Caco-2 (cell line): ENCODE measurements around the gene ZNF214. TPM values are rescaled to one million over a fixed set of nuclear protein-coding genes. Genes with fewer than 3 reads are reported as not detected.
"Not testable (repeated sequence)": the region's sequence is repeated elsewhere in the genome, so short reads cannot be mapped to it uniquely, and the experiment has no call there.

ENCODE experiments used
- BruUV-seq: library from RNA; stranded (reverse); fragments of 400-500 nt; replicated peaks from 2 replicates; lab custom pipeline; 2021; lab: Mats Ljungman, UMichigan
- CTCF ChIA-PET: fragments of 300-600 bp; sonication (Branson Sonifier 250); formaldehyde crosslinking; loops from one replicate; lab custom pipeline; 2022; ENCODE audit warnings: antibody characterized with exemption; lab: Charles Lee
- POLR2A ChIA-PET: fragments of 300-600 bp; sonication (Branson Sonifier 250); formaldehyde crosslinking; loops from one replicate; lab custom pipeline; 2022; ENCODE audit warnings: antibody characterized with exemption; lab: Charles Lee
- DNase-seq, 2 experiments: peaks; one replicate each; pipeline versions ENCODE4 v3.0.0 to v3.0.0-alpha.2; 2020 to 2022
- H3K27me3 ChIP-seq: replicated peaks from 2 replicates; pipeline ENCODE4 v1.6.0; 2011; ENCODE audit warnings: low read length; ENCODE audit not compliant: control insufficient read depth, insufficient read depth
- H3K36me3 ChIP-seq: 2 replicates; pipeline ENCODE4 v1.5.1; 2011; ENCODE audit warnings: low read length; ENCODE audit not compliant: control insufficient read depth, insufficient read depth
- H3K4me1 ChIP-seq: fragments of 250-450 bp; sonication (Bioruptor Pico); 2 replicates; pipeline ENCODE4 v1.5.1; 2020; ENCODE audit warnings: mild to moderate bottlenecking
- H3K4me3 ChIP-seq: 2 replicates; pipeline ENCODE4 v1.5.1; 2011; ENCODE audit warnings: low read depth, mild to moderate bottlenecking, control low read depth, low read length
- H3K9me3 ChIP-seq: fragments of 250-450 bp; sonication (Bioruptor Pico); 2 replicates; pipeline ENCODE4 v1.5.1; 2020; ENCODE audit warnings: mild to moderate bottlenecking, moderate library complexity
- H3K27ac Mint-ChIP-seq: one replicate; pipeline ENCODE4 v1.8.0; 2022; ENCODE audit warnings: mixed read lengths; ENCODE audit not compliant: unreplicated experiment
- H3K27me3 Mint-ChIP-seq: one replicate; pipeline ENCODE4 v1.8.0; 2022; ENCODE audit warnings: mixed read lengths; ENCODE audit not compliant: insufficient read depth, unreplicated experiment
- H3K36me3 Mint-ChIP-seq: one replicate; pipeline ENCODE4 v1.8.0; 2022; ENCODE audit warnings: mild to moderate bottlenecking, mixed read lengths; ENCODE audit not compliant: insufficient read depth, unreplicated experiment
- H3K4me1 Mint-ChIP-seq: one replicate; pipeline ENCODE4 v1.8.0; 2022; ENCODE audit warnings: low read depth, mixed read lengths; ENCODE audit not compliant: unreplicated experiment
- H3K4me3 Mint-ChIP-seq: one replicate; pipeline ENCODE4 v1.8.0; 2022; ENCODE audit warnings: mild to moderate bottlenecking, moderate library complexity, mixed read lengths; ENCODE audit not compliant: unreplicated experiment
- H3K9me3 Mint-ChIP-seq: one replicate; pipeline ENCODE4 v1.8.0; 2022; ENCODE audit warnings: mixed read lengths; ENCODE audit not compliant: unreplicated experiment
- intact Hi-C: fragments of 100-400 bp; cut with micrococcal nuclease; formaldehyde crosslinking; loops from one replicate; pipeline ENCODE4 v1.10.0; 2022; ENCODE audit not compliant: unreplicated experiment
- total RNA-seq: library from RNA; stranded (reverse); gene quantifications from 2 replicates; pipeline ENCODE4 v1.2.3, GENCODE V29; 2022
- TF ChIP-seq, protein P1 (sequence below), 2 experiments: fragments of 200-600 bp in 1 of 2; IDR thresholded peaks; 1 replicate in 1 of 2; 2 replicates in 1 of 2; pipeline versions ENCODE4 v1.5.1 to v1.8.0; 2011 to 2022; ENCODE audit warnings: antibody characterized with exemption in 1 of 2, control low read depth in 1 of 2, inconsistent platforms in 1 of 2, low read depth in 1 of 2, low read length in 1 of 2, mild to moderate bottlenecking in 1 of 2, moderate library complexity in 1 of 2; ENCODE audit not compliant: insufficient read depth in 1 of 2, severe bottlenecking in 1 of 2, unreplicated experiment in 1 of 2

Gene ZNF214
- total RNA-seq, 1 experiment from 2014 or later = 0.70 TPM

DNA sequence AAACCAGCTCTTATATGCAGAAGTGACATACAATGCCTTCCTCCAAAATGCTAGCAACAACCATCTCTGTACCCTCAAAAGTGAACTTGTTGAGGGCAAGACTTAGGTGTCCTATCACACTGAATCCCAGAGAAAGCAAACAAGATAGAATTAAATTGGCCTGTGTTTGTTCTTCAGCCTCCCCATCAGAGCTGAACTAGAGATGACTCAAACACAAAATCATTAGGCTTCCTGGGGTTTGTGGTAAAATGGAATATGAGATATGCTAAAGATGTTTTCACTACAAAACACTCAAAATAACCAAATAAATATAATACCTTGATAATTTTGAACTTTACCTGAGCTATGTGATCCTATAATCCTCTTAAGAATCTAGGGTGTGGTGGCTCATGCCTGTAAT, 31.6 kb downstream of the ZNF214 start:
- Histone ChIP-seq H3K36me3 (no peaks in the 10 kb centered on the region), H3K4me3 (no peak overlapping the region), H3K4me1 (no peaks in the 10 kb centered on the region), H3K27me3 (no peaks in the 10 kb centered on the region), H3K9me3 (no peaks in the 10 kb centered on the region)
- TF ChIP-seq, protein P1, sequence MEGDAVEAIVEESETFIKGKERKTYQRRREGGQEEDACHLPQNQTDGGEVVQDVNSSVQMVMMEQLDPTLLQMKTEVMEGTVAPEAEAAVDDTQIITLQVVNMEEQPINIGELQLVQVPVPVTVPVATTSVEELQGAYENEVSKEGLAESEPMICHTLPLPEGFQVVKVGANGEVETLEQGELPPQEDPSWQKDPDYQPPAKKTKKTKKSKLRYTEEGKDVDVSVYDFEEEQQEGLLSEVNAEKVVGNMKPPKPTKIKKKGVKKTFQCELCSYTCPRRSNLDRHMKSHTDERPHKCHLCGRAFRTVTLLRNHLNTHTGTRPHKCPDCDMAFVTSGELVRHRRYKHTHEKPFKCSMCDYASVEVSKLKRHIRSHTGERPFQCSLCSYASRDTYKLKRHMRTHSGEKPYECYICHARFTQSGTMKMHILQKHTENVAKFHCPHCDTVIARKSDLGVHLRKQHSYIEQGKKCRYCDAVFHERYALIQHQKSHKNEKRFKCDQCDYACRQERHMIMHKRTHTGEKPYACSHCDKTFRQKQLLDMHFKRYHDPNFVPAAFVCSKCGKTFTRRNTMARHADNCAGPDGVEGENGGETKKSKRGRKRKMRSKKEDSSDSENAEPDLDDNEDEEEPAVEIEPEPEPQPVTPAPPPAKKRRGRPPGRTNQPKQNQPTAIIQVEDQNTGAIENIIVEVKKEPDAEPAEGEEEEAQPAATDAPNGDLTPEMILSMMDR (IDR thresholded peaks at IDR 0.05; ENCODE audit: insufficient read depth in 1 of 2, low read depth in 1 of 2, low read length in 1 of 2, severe bottlenecking in 1 of 2, unreplicated experiment in 1 of 2) = no peak
- H3K27me3 Mint-ChIP-seq = peaks cover 12% of the 10 kb centered on the region
- no peak for DNase-seq
- H3K4me3 Mint-ChIP-seq = no peak overlapping the region
- H3K9me3 Mint-ChIP-seq = no peaks in the 10 kb centered on the region
- no peak overlapping the region for H3K27ac Mint-ChIP-seq
- intact Hi-C loops = no loop called here
- no TSS peak for BruUV-seq
- POLR2A ChIA-PET = no interaction called here
- no peaks in the 10 kb centered on the region for H3K4me1 Mint-ChIP-seq
- H3K36me3 Mint-ChIP-seq = no peaks in the 10 kb centered on the region
- CTCF ChIA-PET = no interaction called here

DNA sequence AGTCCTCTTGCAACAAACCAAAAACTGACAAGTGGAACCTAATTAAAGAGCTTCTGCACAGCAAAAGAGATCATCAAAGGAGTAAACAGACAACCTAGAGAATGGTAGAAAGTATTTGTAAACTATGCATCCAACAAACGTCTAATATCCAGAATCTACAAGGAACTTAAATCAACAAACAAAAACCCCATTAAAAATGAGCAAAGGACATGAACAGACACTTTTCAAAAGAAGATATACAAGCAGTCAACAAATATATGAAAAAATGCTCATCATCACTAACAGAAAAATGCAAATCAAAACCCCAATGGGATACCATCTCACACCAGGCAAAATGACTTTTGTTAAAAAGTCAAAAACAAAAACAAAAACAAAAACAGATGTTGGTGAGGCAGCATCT, 33.7 kb downstream of the ZNF214 start:
- POLR2A ChIA-PET = no interaction called here
- no peak overlapping the region for H3K27ac Mint-ChIP-seq
- intact Hi-C loops = no loop called here

DNA sequence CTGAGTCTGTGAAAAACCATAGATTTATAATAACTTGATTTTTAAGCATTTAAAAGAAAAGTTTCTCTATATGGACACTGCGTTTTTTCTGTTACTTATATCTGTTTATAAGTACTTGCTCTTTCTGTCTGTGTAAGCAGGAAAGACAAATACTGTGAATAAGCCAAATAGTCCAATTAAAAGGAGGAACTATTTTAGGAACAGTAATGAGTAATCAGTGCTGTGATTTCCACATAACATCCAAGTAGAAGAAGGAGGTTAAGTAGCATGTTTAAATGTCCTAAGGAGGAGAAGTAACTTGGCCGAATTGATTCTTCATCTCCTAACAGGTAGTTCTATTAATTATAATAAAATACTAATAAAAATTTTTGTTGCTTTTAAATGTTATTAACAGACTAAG, 40.8 kb downstream of the ZNF214 start:
- intact Hi-C loops = no loop called here
- no peaks in the 10 kb centered on the region for H3K27me3 Mint-ChIP-seq
- H3K4me3 ChIP-seq = no peak overlapping the region
- ChIA-PET CTCF (no interaction called here), POLR2A (no interaction called here)
- no peak overlapping the region for H3K27ac Mint-ChIP-seq
- no TSS peak for BruUV-seq
- TF ChIP-seq, protein P1 (IDR thresholded peaks at IDR 0.05; ENCODE audit: insufficient read depth in 1 of 2, low read depth in 1 of 2, low read length in 1 of 2, severe bottlenecking in 1 of 2, unreplicated experiment in 1 of 2) = no peak
- no peaks in the 10 kb centered on the region for H3K9me3 Mint-ChIP-seq
- no peaks in the 10 kb centered on the region for H3K4me1 Mint-ChIP-seq
- no peaks in the 10 kb centered on the region for H3K27me3 ChIP-seq
- no peaks in the 10 kb centered on the region for H3K4me1 ChIP-seq
- no peak for DNase-seq
- H3K4me3 Mint-ChIP-seq = no peak overlapping the region
- no peaks in the 10 kb centered on the region for H3K9me3 ChIP-seq
- H3K36me3 ChIP-seq = no peaks in the 10 kb centered on the region
- H3K36me3 Mint-ChIP-seq = no peaks in the 10 kb centered on the region

More for the DNA sequence above, 33.7 kb downstream of the ZNF214 start:
- Mint-ChIP-seq H3K27me3 (peaks cover 4% of the 10 kb centered on the region), H3K36me3 (no peaks in the 10 kb centered on the region), H3K4me3 (no peak overlapping the region), H3K9me3 (no peaks in the 10 kb centered on the region), H3K4me1 (no peaks in the 10 kb centered on the region)
- no peaks in the 10 kb centered on the region for H3K27me3 ChIP-seq
- H3K4me1 ChIP-seq = no peaks in the 10 kb centered on the region
- TF ChIP-seq, protein P1 (IDR thresholded peaks at IDR 0.05; ENCODE audit: insufficient read depth in 1 of 2, low read depth in 1 of 2, low read length in 1 of 2, severe bottlenecking in 1 of 2, unreplicated experiment in 1 of 2) = no peak
- no peak overlapping the region for H3K4me3 ChIP-seq
- H3K36me3 ChIP-seq = no peaks in the 10 kb centered on the region
- CTCF ChIA-PET = no interaction called here
- no TSS peak for BruUV-seq
- no peaks in the 10 kb centered on the region for H3K9me3 ChIP-seq
- no peak for DNase-seq

DNA sequence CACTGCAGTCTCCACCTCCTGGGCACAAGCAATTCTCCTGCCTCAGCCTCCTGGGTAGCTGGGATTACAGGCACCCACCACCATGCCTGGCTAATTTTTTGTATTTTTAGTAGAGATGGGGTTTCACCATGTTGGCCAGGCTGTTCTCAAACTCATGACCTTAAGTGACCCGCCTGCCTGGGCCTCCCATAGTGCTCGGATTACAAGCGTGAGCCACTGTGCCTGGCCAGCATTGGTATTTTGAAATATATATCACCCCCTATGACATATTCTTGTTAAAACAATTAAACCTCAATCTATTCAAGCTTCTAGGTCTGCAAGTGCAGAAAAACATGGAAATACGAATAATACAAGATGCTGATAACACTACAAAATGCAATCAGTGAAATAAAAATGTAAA, 50.3 kb downstream of the ZNF214 start:
- H3K4me1 ChIP-seq, H3K4me3 ChIP-seq, CTCF ChIA-PET, H3K9me3 ChIP-seq, H3K36me3 ChIP-seq, intact Hi-C loops, POLR2A ChIA-PET, H3K27me3 Mint-ChIP-seq, H3K27me3 ChIP-seq, BruUV-seq, H3K36me3 Mint-ChIP-seq, H3K9me3 Mint-ChIP-seq, H3K27ac Mint-ChIP-seq, DNase-seq, H3K4me3 Mint-ChIP-seq, H3K4me1 Mint-ChIP-seq: not testable (repeated sequence)
